NCI-H2029 (cell line): Measurements from ENCODE around the gene DIPK2A.

Experiments used
- DNase-seq: peaks from one replicate; lab custom pipeline; 2025; lab: John Stamatoyannopoulos, UW

DIPK2A gene

GRCh38 chr3:143971359-143972154 lies at the start of gene DIPK2A:
Gene DIPK2A, plus strand, starts transcription at chr3:143971823. Its CDS starts 510 bp downstream, at chr3:143972333.
- peak; percentile 90 for DNase-seq

- DNase-seq: no peak
Observed at GRCh38 chr3:143924522-143925285, 46.9 kb upstream of the DIPK2A start.

GRCh38 chr3:143928056-143928455 lies 43.6 kb upstream of the DIPK2A start:
- no peak for DNase-seq

- DNase-seq: no peak
Observed at GRCh38 chr3:143928541-143929255, 42.9 kb upstream of the DIPK2A start.

GRCh38 chr3:143934791-143935190 lies 36.8 kb upstream of the DIPK2A start:
- DNase-seq: no peak

GRCh38 chr3:143935678-143936077 lies 35.9 kb upstream of the DIPK2A start:
- no peak for DNase-seq

- no peak for DNase-seq
Observed at GRCh38 chr3:143950810-143951209, 20.8 kb upstream of the DIPK2A start.

- peak; percentile 1 for DNase-seq
Observed at GRCh38 chr3:143951351-143951971, 20.2 kb upstream of the DIPK2A start.

GRCh38 chr3:143952569-143953072 lies 19.0 kb upstream of the DIPK2A start:
- DNase-seq: no peak

- DNase-seq: no peak
Observed at GRCh38 chr3:143955113-143955512, 16.5 kb upstream of the DIPK2A start.

GRCh38 chr3:143956838-143957237 lies 14.8 kb upstream of the DIPK2A start:
- DNase-seq: no peak

- no peak for DNase-seq
Observed at GRCh38 chr3:143957453-143957852, 14.2 kb upstream of the DIPK2A start.

- DNase-seq: no peak
Observed at GRCh38 chr3:143958966-143959365, 12.7 kb upstream of the DIPK2A start.

GRCh38 chr3:143961342-143961741 lies 10.3 kb upstream of the DIPK2A start:
- no peak for DNase-seq

- DNase-seq: no peak
Observed at GRCh38 chr3:143963946-143964345, 7.7 kb upstream of the DIPK2A start.

GRCh38 chr3:143970773-143971358 lies 757 bp upstream of the DIPK2A start:
- DNase-seq: peak; percentile 46

- no peak for DNase-seq
Observed at GRCh38 chr3:143972155-143972504, 507 bp downstream of the DIPK2A start.

- DNase-seq: peak; percentile 63
Observed at GRCh38 chr3:143972505-143973258, 1.1 kb downstream of the DIPK2A start.

GRCh38 chr3:143973259-143974021 lies 1.8 kb downstream of the DIPK2A start:
- no peak for DNase-seq
